Cardiac muscle cell (in vitro differentiated cells and primary cell): ENCODE measurements around the gene TERT. TPM values are rescaled to one million over a fixed set of nuclear protein-coding genes. Genes with fewer than 3 reads are reported as not detected.

Experiments
- DNase-seq, 2 donors: peaks; one replicate each; pipeline versions ENCODE4 v3.0.0 to v3.0.0-alpha.2; 2010 to 2017; ENCODE audit warnings: low read depth in 1 of 2, low spot score in 1 of 2
- H3K27ac ChIP-seq: fragments of 200-600 bp; sonication (generic); 2 replicates; pipeline ENCODE4 v1.5.1; 2016
- H3K27me3 ChIP-seq: fragments of 200-600 bp; sonication (generic); 2 replicates; pipeline ENCODE4 v1.6.0; 2016; ENCODE audit warnings: control low read depth
- H3K36me3 ChIP-seq: fragments of 200-600 bp; sonication (generic); 2 replicates; pipeline ENCODE4 v1.5.1; 2016; ENCODE audit warnings: control low read depth
- H3K4me1 ChIP-seq: fragments of 200-600 bp; sonication (generic); 2 replicates; pipeline ENCODE4 v1.8.1; 2017; ENCODE audit warnings: low read depth, mild to moderate bottlenecking, mixed run types
- H3K4me3 ChIP-seq: fragments of 200-600 bp; sonication (generic); 2 replicates; pipeline ENCODE4 v1.5.1; 2016; ENCODE audit warnings: mild to moderate bottlenecking
- H3K9me3 ChIP-seq: fragments of 200-600 bp; sonication (generic); 2 replicates; pipeline ENCODE4 v1.5.1; 2017; ENCODE audit warnings: low read depth, mild to moderate bottlenecking, control low read depth
- polyA plus RNA-seq: library from polyadenylated mRNA; unstranded; fragments of >200 nt; fragmentation: Nextera tagmentation; extraction: Ambion mirVana; gene quantifications from 2 replicates; pipeline ENCODE4 v1.2.1, GENCODE V29; 2016
- total RNA-seq: library from RNA; depleted of rRNA; stranded (reverse); fragments of >200 nt; gene quantifications from 2 replicates; pipeline ENCODE4 v1.2.3, GENCODE V29; 2016
- TF ChIP-seq, protein P1 (sequence below): IDR thresholded peaks from 2 replicates; pipeline ENCODE4 v1.5.1; 2012; ENCODE audit warnings: low read depth, mild to moderate bottlenecking, low read length

TERT gene
- total and polyA plus RNA-seq, 2 experiments from 2014 or later: 0.30 TPM; not detected in 1

DNA sequence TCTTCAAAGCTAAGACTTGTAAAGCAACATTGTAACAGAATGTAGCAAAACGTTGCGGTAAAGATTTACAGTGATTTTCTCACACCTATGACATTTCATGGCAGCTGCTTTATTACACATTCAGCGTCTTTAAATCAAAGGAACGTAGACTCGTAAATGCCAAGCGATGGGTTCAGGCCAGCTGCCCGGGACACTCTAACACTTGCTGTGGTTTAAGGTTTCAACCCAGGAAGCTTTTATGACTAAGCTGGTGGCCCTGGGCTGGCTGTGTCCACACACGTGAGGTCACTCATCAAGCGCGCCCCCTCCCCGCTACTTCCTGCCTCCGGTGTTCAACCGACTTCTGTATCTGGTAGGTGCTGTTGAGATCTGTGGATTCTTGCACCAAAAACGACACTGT is 67.2 kb downstream of the TERT start:
- Histone ChIP-seq H3K27ac (no peak overlapping the region), H3K27me3 (no peaks in the 10 kb centered on the region), H3K4me1 (no peaks in the 10 kb centered on the region), H3K4me3 (no peak overlapping the region), H3K36me3 (no peaks in the 10 kb centered on the region), H3K9me3 (no peaks in the 10 kb centered on the region)
- DNase-seq: no peak
- TF ChIP-seq, protein P1, sequence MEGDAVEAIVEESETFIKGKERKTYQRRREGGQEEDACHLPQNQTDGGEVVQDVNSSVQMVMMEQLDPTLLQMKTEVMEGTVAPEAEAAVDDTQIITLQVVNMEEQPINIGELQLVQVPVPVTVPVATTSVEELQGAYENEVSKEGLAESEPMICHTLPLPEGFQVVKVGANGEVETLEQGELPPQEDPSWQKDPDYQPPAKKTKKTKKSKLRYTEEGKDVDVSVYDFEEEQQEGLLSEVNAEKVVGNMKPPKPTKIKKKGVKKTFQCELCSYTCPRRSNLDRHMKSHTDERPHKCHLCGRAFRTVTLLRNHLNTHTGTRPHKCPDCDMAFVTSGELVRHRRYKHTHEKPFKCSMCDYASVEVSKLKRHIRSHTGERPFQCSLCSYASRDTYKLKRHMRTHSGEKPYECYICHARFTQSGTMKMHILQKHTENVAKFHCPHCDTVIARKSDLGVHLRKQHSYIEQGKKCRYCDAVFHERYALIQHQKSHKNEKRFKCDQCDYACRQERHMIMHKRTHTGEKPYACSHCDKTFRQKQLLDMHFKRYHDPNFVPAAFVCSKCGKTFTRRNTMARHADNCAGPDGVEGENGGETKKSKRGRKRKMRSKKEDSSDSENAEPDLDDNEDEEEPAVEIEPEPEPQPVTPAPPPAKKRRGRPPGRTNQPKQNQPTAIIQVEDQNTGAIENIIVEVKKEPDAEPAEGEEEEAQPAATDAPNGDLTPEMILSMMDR: no peak

DNA sequence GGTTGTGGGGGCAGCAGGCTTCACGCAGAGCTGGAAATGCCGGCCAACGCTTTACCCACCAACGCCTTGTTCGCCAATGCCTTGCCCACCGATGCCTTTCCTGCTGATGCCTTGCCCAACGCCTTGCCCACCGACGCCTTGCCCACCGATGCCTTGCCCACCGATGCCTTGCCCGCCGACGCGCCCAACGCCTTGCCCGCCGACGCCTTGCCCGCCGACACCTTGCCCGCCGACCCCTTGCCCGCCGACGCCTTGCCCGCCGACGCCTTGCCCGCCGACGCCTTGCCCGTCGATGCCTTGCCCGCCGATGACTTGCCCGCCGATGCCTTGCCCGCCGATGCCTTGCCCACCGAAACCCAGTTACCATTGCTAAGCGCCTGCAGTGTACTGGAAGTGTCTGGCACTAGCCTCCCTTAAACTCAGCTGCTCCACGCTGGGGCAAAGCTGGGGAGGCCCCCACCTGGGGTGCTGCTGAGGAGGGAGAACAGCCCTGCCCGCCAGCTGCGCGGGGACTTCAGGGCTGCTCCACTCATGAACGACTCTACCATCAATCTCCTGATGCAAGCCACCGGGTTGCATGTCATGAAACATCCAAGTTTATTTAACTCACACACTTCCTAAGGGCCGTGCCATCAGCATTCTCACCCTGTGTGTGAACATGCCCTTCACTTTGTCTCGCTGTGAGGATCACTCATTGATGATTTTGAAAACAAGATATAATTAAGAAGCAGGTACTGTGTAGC is 67.9 kb downstream of the TERT start:
- H3K9me3 ChIP-seq: no peaks in the 10 kb centered on the region
- no peak overlapping the region for H3K27ac ChIP-seq
- H3K36me3 ChIP-seq: no peaks in the 10 kb centered on the region
- no peaks in the 10 kb centered on the region for H3K27me3 ChIP-seq
- no peaks in the 10 kb centered on the region for H3K4me1 ChIP-seq
- H3K4me3 ChIP-seq: no peak overlapping the region
- TF ChIP-seq, protein P1: no peak
- DNase-seq: no peak

DNA sequence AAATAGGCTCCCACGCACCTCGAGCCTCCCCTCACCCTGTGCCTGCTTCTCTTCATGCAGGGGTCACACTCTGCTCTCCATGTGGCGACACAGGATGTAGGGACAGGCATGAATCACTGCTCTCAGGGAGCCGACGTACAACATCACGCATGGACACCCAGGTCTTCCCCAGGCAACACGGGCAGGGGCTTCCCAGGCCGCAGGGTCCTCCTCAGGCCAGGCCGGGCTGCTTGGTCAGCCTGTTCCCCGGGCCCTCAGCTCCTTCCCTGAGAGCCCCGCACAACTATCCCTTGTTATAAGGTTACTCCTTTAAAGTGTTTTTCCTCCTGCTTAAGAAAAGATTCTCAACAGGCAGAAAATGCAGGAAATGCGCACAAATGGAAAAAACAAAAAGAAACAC is 68.6 kb downstream of the TERT start:
- no peak overlapping the region for H3K4me3 ChIP-seq
- H3K4me1 ChIP-seq: no peaks in the 10 kb centered on the region
- no peaks in the 10 kb centered on the region for H3K27me3 ChIP-seq
- no peak for DNase-seq
- TF ChIP-seq, protein P1: no peak
- H3K36me3 ChIP-seq: no peaks in the 10 kb centered on the region
- H3K27ac ChIP-seq: no peak overlapping the region
- no peaks in the 10 kb centered on the region for H3K9me3 ChIP-seq

DNA sequence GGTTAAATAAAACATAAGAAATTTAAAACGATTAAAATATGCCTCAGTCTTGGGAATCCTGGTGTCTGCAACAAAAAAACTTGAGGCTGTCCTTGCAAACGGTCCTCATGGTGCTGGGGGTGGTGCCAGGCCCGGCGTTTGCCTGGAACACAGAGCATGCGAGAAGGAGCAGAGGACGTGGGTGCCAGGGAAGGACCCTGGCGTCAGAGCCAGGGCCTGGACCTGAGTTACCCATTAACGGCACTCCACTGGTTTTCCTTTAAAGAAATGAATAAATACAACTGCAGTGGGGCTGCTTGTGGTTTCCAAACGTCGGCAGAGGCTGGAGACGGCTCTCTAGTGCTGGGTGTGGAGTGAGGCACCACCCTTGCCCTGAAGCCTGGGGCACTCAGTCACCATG is 69.8 kb downstream of the TERT start, which contains the start of gene SLC6A18:
SLC6A18 (plus strand) TSS at position 301 of the 400 bp plus-strand sequence; CDS start at position 398, 97 bp downstream.
- H3K36me3 ChIP-seq: no peaks in the 10 kb centered on the region
- no peak within 1 kb of the TSS for H3K27ac ChIP-seq
- TF ChIP-seq, protein P1: no peak
- no peaks in the 10 kb centered on the region for H3K9me3 ChIP-seq
- H3K4me1 ChIP-seq: no peaks in the 10 kb centered on the region
- no peaks in the 10 kb centered on the region for H3K27me3 ChIP-seq
- DNase-seq: no peak
- no peak within 1 kb of the TSS for H3K4me3 ChIP-seq

DNA sequence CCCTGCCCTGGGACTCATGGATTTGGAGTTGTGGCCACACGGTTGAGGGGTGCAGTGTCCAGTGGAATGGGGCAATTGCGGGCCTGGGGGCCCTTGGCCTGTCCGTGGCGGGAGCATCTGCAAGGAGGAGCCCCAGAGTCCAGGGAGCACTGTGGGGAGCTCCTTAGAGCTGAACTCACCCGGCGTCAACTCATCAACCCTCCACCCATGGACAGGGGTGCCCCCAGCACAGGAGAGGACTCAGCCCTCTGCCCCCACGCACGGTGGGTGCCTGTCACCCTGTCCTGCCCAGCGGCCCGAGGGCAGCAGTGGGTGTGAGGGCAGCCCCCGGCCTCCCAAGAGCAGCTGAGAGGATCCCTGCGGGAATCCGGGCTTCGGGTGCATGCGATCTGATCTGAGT is 70.2 kb downstream of the TERT start:
- Histone ChIP-seq H3K36me3 (no peaks in the 10 kb centered on the region), H3K4me3 (no peak overlapping the region), H3K27ac (no peak overlapping the region), H3K9me3 (no peaks in the 10 kb centered on the region), H3K27me3 (no peaks in the 10 kb centered on the region), H3K4me1 (no peaks in the 10 kb centered on the region)
- TF ChIP-seq, protein P1: no peak
- no peak for DNase-seq
